Astrocyte of the hippocampus (primary cell): ENCODE results near the gene F12.
A peak's percentile ranks its signal among the peaks of the same experiment; 100 is the strongest.

ENCODE experiments used
- DNase-seq: peaks from one replicate; pipeline ENCODE4 v3.0.0; 2011; ENCODE audit warnings: low read depth, low spot score

Gene F12

DNA sequence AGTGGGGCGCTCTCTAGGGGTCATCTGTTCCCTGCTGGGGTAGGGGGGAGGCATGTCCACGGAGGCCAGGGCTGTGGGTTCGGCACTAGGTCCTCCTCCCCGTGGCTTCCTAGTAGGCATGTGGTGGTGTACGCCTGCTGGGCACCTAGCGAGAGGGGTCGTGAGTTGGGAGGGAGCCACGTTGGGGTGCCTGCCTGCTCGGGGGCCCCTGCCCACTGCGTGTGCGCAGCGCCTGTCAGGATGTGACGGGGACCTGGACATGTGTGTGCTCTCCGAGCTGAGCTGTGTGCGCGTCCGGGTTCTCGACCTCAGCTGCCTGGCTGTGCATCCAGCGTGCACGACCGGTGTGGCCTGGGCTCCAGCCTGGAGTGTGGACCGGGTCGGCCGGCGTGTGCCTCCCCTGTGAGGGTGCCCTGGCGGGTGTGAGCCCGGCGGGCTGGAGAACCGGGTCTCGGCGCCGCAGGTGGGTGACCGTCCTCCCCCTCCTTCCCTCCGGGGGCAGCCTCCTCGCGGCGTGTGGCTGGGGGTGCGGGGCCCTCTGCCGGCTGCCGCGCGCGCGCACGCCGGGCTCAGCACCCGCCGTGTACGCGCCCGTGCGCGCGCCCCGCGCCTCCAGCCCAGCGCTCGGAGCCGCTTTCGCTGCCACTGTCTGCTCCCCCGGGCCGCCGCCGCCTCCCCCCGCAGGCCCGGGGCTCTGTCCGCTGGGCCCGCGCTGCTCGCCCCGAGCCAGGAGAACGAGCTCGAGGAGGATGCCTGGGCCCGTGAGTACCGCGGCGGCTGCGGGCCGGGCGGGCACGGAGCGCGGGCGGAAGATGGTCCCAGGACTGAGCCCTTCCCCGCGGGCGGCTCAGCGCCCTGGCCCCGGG is 37.1 kb upstream of the F12 start, which contains the start of gene PRR7:
PRR7 (plus strand) TSS at position 615 of the 866 bp plus-strand sequence. CDS start 8,254 bp downstream, outside the sequence.
- DNase-seq, result peak; percentile 93

DNA sequence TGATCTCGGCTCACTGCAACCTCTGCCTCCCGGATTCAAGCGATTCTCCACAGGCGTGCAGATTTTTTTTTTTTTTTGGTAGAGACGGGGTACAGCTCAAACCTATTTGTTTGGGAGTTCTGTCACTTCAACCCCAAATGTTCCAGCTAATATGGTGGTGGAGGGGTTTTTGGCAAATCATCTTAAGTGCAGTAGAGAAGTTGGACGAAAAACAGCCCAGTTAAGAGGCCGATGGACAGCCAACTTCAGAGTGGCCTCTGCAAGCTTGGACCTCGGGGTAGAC is 36.5 kb upstream of the F12 start:
- DNase-seq, result no peak

DNA sequence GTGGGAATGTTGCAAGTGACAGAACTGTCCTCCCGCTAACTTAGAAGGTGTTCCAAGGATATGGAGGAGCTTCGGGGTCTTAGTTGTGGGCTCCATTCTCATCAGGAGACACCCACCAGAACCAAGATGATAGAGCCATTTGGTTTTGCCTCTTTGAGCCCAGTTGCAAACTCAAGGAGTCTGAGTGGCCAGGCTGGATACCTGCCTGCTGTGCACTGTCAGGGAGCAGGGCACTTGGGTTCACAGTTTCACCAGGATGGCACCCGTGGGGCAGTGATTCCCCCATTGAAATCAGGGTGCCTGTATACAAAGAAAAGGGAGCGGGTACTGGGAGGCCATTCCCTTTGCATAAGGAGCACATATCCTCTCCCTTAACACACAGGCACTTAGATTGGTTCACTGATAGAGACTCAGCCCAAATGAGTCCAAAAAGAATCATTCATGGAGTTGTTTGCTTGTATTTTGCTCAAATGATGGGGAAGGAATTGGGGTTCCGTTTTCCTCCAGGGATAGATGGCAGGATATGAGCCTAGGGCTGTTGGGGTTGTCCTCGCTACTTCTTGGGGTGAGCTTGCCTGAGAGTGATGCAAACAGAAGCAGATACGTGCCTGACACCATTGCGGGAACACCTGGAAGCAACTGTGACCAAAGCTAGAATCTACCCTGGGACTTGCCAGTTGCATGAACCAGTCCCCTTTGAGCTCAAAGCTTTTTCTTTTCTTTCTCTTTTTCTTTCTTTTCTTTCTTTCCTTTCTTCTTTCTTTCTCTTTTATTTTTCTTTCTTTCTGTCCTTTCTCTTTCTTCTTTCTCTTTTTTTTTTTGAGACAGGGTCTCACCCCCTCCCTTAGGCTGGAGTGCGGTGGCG is 35.9 kb upstream of the F12 start:
- DNase-seq, result no peak

DNA sequence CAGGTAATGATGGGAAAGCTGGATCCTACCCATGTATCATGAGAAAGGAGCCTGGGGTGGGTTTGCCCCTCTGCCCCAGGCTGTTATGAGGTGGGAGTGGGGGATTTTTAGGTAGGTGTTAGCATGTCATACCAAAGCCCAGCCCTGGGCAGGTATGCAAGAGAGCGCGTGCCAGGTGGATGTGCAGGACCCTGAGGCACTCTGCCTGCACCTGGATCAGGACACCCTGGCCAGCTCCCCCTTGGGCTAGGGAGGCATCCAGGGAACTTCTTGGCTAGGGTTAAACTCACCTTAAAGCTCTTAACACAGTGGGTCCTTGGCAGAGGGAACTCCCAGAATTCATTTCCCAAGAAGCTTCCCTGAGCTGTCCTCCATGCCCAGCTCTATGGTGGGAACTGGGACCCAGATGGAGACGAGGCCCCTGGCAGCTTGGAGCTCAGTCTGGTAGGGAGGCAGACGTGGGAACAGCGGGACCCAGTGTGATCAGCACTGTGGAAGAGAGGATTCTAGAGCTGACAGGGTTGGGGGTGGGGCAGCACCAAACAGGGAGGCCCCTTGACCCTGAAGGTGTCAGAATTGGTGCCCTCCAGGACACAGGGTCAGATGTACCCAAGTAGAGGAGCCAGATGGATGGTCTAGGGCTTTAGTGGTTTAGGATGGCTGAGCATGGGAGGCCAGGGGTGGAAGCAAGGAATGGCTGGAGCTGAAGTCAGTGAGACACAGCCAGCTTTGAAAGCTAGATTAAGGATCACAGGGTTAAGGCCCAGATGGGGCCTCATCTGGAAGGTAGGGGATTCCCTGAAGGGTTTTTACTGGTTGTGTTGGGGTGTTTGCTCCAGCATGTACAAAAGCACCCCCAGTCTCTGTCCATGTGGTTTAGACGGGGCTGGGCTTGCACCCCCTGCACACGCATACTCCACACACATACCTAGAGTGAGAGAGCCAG is 35.0 kb upstream of the F12 start:
- no peak for DNase-seq

DNA sequence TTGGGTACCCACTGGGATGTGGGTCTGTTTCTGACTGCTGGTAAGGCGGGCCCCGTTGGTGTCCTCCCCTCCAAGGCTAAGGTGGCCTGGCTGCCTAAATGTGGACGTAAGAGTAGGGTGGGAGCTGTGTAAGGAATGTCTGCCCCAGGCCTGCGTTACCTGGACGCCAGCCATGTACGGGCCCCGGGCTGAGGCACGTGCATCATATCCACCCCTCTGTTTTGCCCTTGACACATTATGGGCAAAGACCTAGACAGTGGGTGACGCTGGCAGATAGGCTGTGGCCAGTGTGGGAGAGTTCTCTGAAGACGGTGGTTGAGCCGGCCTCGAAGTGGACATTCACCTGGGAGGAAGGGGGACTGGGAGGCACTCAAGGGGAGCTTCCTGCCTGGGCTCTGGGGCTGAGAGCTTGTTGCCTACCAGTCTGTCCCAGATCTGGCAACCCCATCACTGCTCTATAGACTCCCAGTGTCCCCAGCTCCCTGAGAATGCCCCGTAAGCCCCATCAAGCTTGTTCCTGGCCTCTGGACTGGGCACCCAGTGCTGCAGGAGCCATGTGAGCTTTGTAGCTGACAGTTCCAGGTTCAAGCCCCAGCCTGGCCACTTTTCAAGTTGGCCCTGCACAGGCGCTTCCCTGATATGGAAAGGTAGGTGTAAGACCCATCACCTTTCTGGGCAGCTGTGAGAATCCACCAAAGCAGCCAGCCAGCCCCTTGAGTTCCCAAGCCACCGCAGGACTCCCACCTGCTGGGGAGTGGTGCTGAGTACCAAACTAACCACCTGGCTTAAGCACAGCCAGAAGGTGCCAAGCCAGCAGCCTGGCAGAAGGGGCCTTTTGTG is 34.0 kb upstream of the F12 start:
- DNase-seq, result no peak

DNA sequence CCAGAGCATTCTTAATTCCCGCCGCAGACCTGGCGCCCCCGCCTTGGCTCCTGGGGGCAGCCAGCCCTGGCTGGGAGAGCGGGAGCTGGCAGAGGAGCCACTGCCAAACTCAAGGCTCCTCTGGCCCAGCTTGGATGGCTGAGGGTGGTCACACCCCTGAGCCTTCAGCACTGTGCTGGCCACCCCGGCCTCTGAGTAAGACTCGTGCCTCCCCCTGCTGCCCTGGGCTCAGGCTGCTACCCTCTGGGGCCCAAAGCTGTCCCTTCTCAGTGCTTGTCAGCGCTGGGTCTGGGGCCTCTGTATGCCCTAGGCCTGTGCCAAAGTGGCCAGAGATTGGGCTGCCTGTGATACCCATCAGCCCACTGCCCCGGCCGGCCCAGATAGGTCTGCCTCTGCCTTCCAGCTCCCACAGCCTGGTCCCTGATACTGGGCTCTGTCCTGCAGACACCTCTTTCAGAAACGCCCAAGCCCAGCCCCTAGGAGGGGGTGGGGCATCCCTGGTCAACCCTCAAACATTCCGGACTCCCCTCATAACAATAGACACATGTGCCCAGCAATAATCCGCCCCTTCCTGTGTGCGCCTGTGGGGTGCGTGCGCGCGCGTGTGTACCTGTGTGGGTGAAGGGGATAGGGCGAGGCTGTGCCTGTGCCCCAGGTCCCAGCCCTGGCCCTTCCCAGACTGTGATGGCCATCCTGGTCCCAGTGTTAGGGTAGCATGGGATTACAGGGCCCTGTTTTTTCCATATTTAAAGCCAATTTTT is 32.9 kb upstream of the F12 start:
- no peak for DNase-seq

DNA sequence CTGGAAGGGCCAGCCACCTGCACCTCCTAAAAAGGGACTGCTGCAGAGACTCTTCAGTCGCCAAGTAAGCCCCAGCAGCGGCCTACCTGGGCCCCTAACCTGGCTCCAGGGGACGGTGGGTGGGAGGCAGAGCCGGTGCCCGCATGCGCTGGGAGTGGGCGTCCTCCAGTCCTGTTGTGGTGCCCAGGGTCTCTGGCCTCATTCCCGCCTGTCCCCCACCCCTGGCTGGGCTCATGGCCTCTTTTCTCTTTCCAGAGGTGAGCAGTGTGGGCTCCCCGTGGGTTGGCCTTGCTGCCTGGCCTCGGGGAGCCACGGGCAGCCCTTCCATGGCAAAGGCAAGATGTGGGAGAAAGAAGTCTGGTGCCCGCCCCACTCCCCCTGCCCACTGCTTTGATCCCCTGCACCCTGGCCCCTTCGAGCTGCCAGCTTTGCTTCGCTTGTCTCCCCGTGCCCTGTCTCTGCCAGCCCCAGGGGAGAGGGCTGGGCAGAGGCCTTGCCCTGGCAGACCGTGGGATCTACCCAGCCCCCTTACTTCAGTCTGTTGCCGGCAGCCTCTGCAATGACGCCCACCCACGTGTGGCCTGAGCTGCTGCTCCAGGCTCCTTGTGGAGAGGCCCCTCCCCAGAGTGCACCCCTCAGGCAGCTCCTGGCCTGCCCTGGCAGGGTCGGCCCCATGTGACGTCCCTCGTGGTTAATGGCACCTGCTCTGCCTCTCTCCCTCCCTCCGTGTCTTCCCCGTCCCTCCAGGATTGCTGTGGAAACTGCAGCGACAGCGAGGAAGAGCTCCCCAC is 31.8 kb upstream of the F12 start:
- DNase-seq, result no peak

DNA sequence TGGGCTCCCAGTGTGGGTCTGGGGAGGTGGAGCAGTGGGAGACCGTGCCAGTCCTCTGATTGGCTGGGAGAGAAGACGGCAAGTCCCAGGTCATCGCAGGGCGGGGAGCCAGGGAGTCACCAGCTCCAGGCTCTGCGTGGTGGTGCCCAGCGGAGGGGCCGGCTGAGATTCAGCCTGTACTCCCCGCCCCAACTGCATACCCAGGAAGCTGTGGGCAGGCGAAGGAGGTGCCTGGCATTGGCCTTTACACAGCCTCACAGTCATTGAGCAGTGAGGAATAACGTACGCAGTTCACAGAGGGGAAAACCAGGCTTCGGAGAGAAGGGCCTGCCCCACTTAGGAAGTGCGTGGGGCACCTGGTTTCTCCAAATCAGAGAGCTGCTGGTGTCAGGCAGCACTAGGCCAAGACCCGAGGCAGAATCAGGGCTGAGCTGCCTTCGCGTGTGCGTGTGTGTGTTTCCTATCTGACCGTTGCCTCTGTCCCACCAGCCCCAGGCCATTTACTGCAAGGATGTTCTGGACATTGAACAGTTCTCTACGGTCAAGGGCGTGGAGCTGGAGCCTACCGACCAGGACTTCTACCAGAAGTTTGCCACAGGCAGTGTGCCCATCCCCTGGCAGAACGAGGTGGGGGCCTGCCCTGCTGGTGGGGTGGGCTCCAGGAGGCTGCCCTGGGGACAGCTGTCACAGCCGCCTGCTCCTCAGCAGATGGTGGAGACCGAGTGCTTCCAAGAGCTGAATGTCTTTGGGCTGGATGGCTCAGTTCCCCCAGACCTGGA is 31.0 kb upstream of the F12 start:
- DNase-seq, result no peak

DNA sequence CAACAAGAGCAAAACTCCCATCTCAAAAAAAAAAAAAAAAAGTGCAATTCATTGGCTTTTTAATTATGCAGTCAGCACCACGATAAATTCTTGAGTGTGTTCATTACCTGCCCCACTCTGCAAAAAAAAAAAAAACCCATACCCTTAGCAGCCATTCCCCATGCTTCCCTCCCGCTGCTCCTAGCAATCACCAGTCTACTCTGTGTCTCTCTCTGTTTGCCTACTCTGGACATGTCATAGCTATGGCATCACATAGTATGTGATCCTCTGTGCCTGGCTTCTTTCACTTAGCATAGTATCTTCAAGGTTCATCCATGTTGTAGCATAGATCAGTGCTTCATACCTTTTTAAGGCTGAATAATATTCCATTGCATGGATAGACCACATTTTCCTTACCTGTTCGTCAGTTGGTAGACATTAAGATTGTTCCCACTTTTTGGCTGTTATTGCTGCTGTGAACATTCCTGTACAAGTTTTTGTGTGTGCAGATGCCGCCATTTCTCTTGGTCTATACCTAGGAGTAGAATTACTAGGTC is 30.2 kb upstream of the F12 start:
- no peak for DNase-seq

DNA sequence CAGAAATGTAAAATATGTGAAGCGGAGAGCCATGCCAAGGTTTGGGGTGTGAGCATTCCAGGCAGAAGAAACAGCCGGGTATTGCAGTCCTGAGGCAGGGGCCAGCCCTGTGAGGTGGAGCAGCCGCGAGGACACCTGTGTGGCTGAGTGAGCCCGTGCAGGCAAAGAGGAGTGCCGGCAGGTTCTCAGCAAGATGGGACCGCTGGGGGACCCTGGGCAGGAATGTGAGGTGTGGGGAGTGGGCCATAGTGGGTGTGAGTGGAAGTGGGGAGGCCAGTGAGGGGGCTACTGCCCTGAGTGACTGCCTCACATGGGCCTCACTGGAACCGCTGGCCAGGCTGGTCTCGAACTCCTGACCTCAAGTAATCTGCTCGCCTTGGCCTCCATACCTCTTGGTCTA is 29.1 kb upstream of the F12 start:
- DNase-seq, result peak; percentile 34

DNA sequence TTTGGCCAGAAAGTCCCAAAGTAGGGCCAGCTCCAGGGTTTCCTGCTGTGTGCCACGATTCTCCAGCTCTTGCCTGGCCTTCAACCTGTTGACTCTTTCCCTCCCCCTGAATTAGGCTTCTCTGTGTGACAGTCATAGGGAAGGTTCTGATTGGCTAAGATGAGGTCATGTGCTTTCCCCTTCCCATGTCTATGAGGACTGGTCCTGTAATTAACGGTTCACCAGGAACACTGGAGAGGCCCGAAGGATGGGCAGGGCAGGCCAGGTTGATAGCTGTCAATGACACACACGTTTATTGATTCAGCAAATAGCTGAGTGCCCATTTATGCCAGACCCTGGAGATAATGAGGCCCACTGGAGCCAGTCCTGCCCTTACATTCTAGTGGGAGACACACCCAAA is 28.3 kb upstream of the F12 start:
- DNase-seq, result no peak

DNA sequence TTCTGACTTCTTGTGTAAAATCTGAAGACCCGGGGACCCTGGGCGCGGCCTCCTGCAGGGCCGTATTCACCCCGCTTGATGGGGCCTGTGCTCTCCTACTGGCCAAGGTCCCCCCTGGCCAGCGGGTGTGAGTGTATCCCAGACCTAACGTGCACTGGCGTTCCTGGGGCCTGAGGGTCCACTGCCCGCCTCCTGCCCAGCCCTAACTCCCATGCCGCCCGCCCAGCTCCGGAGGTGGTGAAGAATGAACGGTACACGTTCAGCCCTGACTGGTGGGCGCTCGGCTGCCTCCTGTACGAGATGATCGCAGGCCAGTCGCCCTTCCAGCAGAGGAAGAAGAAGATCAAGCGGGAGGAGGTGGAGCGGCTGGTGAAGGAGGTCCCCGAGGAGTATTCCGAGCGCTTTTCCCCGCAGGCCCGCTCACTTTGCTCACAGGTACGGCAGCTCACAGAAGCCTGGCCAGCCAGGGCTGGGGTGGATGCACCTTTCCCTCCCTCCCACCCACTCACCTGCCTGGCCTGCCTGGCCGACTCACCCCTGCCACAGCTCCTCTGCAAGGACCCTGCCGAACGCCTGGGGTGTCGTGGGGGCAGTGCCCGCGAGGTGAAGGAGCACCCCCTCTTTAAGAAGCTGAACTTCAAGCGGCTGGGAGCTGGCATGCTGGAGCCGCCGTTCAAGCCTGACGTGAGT is 26.6 kb upstream of the F12 start:
- DNase-seq, result no peak

DNA sequence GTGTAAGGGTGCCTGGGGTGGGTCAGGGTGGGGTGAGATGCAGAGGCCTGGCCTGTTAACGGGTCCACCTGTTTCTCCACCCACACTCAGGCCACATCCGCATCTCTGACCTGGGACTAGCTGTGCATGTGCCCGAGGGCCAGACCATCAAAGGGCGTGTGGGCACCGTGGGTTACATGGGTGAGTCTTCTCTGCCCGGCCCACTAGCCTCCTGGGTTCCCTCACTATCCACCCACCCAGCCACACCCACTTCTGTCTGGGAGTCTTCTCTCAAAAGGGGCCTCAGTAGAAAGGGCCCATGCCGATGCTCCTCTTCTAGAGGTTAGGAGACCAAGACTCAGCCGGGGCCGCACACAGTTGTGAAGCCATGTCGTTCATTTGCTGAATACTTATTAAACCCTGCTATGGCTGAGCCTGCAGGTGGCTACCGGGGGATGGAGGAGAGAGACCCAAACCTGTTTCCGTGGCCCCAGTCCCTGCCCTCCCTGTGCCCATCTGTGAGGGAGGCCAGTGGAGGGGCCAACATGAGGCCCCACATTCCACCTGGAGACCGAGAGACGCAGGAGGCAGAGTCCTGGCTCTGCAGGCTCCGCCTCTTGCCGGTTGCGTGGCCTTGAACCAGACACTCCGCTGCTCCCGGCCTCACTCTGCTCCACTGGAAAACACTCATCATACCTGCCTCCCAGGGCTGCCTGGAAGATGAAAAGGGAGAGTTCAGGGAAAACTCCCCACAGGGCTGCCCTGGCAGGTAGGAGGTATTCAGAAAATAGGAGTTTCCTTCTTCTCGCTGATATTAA is 25.8 kb upstream of the F12 start:
- DNase-seq, result no peak

DNA sequence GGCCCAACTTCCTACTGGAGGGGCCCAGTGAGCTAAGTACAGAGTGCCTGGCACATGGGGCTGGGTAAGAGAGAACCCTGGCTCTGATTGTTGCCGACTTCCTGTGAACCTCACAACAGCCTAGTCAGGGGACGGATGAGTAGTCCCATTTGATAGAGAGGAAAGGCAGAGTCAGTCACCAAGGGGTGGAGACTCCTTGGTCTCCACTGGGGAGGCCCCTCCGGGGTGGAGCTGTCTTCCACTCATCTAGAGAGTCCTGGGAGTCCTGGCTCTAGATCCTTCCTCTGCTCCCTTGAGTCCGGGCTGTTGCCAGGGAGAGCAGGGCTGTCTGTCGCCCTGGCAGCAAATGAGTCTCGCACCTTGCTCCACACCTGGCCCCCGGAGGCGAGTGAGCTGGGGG is 25.1 kb upstream of the F12 start:
- DNase-seq, result no peak

DNA sequence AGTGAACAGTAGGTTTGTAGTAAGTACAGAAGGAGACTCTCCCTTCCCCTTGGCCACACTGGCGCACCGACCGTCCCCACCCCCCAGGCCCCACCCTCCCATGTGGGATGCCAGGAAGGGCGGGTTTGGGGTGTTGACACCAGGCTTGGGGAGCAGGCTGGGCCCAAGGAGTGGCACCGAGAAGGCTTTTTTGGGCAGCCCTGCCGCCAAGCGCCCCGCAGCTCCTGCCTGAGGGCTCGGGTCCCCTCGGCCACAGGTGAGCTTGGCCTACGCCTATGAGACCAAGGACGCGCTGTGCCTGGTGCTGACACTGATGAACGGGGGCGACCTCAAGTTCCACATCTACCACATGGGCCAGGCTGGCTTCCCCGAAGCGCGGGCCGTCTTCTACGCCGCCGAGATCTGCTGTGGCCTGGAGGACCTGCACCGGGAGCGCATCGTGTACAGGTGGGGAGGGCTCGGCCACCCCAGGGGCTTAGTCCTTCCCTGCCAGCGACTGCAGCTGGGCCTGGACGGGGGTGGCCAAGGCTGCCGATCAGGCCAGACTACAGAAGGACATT is 24.4 kb upstream of the F12 start:
- DNase-seq, result no peak

DNA sequence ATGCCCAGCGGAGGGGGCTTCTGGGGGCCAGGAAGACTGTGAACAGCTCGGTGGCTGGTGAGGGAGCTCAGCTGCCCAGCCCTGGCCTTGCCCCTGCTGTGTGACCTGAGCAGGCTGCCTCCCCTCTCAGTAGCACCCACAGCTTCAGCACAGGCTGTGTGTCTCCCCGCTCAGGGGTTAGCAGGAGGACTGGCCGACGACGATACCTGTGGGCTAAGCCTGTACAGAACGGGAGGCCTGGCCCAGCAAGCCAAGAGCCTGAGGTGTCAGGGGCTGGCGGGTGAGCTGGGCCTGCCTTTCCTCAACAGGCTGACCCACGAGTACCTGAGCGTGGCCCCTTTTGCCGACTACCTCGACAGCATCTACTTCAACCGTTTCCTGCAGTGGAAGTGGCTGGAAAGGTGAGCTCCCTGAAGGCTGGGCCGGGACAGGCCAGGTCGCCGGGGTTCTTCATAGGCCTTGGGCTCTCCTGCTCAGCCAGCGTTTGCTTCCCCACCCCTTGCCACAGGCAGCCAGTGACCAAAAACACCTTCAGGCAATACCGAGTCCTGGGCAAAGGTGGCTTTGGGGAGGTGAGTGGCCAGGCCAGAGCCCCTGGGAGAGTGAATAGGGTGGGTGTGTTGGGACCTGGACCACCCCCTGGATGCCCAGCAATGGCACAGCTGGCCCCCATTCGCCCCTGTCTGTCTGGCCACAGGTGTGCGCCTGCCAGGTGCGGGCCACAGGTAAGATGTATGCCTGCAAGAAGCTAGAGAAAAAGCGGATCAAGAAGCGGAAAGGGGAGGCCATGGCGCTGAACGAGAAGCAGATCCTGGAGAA is 23.7 kb upstream of the F12 start:
- no peak for DNase-seq
